ENCODE data around the gene MERTK. TPM values are rescaled to one million over a fixed set of nuclear protein-coding genes. Genes with fewer than 3 reads are reported as not detected.

MERTK gene
- polyA plus RNA-seq, 1 of the 3 experiments (the other 2 are of a cell fraction), result 9.6 TPM

- DNase-seq, result no peak
- Histone ChIP-seq H3K4me2 (no peak overlapping the region), H3K4me1 (ENCODE audit: control insufficient read depth in 1 of 2, insufficient read depth in 2 of 2, low read depth in 1 of 2, low read length in 1 of 2) (peaks cover 4 to 13% of the 10 kb centered on the region in 2 experiments; a peak in 2 of 4 replicates), H3K9me3 (no peaks in the 10 kb centered on the region), H3K36me3 (replicated peaks in 1 of 2; ENCODE audit: control insufficient read depth in 1 of 2, insufficient read depth in 2 of 2, low read length in 1 of 2) (no peaks in the 10 kb centered on the region), H4K20me1 (ENCODE audit: insufficient read depth) (0 out of 2 replicates have a peak, but pooled peaks cover 3% of the 10 kb centered on the region), H3F3A (replicated peaks; ENCODE audit: insufficient read depth) (peaks cover 5% of the 10 kb centered on the region), H3K27ac (ENCODE audit: low read depth in 2 of 2, low read length in 1 of 2) (no peak overlapping the region), H2AFZ (ENCODE audit: low read depth) (no peak overlapping the region), H3K9ac (no peak overlapping the region), H3K9me2 (no peaks in the 10 kb centered on the region), H3K27me3 (ENCODE audit: insufficient read depth) (no peaks in the 10 kb centered on the region), H3K4me3 (ENCODE audit: low read depth in 2 of 2, low read length in 1 of 2) (no peak overlapping the region), H3K79me2 (ENCODE audit: insufficient read depth) (no peaks in the 10 kb centered on the region)
- ChIA-PET CTCF (interaction anchor here (1.4 kb wide), 1 partner anchor 29 kb away, joined by 3 read pairs; no protein-coding TSS in a partner anchor), POLR2A (no interaction called here)
- 84% methylated on average over 2 of the region's 2 CpGs for WGBS (ENCODE audit: low lambda C conversion rate)
- TF ChIP-seq JUND (IDR thresholded peaks at IDR 0.05) (no peak), FOXJ3 (CRISPR knock-in tag; IDR thresholded peaks at IDR 0.05) (no peak), RCOR1 (IDR thresholded peaks at IDR 0.05; ENCODE audit: low read length) (no peak), MAX (IDR thresholded peaks at IDR 0.05; ENCODE audit: low read depth) (no peak), CTCF (IDR thresholded peaks at IDR 0.05) (no peak), EZH2phosphoT487 (IDR thresholded peaks at IDR 0.05; ENCODE audit: borderline replicate concordance, low read depth) (no peak), PBX3 (IDR thresholded peaks at IDR 0.05) (no peak), FOSL2 (IDR thresholded peaks at IDR 0.05; ENCODE audit: borderline replicate concordance, low read depth) (no peak), REST (IDR thresholded peaks at IDR 0.05; ENCODE audit: low read depth, low read length) (no peak), TEAD4 (IDR thresholded peaks at IDR 0.05; ENCODE audit: borderline replicate concordance, insufficient read depth) (no peak), CHD2 (IDR thresholded peaks at IDR 0.05; ENCODE audit: low read length, partially characterized antibody) (no peak), USF2 (IDR thresholded peaks at IDR 0.05; ENCODE audit: borderline replicate concordance, low read depth, low read length) (no peak)
Observed at GRCh38 chr2:111927723-111928122, 29.3 kb downstream of the MERTK start.

Measured in SK-N-SH (cell line).